PC-9 (cell line): ENCODE measurements around the gene SF3A1. TPM values are rescaled to one million over a fixed set of nuclear protein-coding genes. Genes with fewer than 3 reads are reported as not detected.

Experiments
- BruUV-seq: library from RNA; stranded (reverse); fragments of 400-500 nt; replicated peaks from 2 replicates; lab custom pipeline; 2021; lab: Mats Ljungman, UMichigan
- CTCF ChIA-PET: fragments of 300-600 bp; sonication (Branson Sonifier 250); formaldehyde crosslinking; loops from one replicate; lab custom pipeline; 2022; ENCODE audit warnings: antibody characterized with exemption; lab: Charles Lee
- POLR2A ChIA-PET: fragments of 300-600 bp; sonication (Branson Sonifier 250); formaldehyde crosslinking; loops from one replicate; lab custom pipeline; 2022; ENCODE audit warnings: antibody characterized with exemption; ENCODE audit not compliant: unreplicated experiment; lab: Charles Lee
- DNase-seq, 2 experiments: peaks; one replicate each; pipeline versions ENCODE4 v3.0.0 to v3.0.0-alpha.2; 2015 to 2022; ENCODE audit warnings: mixed read lengths in 1 of 2
- H2AFZ ChIP-seq: fragments of 200-600 bp; sonication (generic); 2 replicates; pipeline ENCODE4 v1.8.1; 2017; ENCODE audit warnings: antibody characterized with exemption
- H3F3A ChIP-seq: fragments of 200-600 bp; sonication (generic); 2 replicates; pipeline ENCODE4 v1.8.1; 2017; ENCODE audit warnings: antibody characterized with exemption, mild to moderate bottlenecking, low read depth; ENCODE audit not compliant: insufficient read depth
- H3K27ac ChIP-seq: fragments of 200-600 bp; sonication (generic); 2 replicates; pipeline ENCODE4 v1.6.1; 2016; ENCODE audit warnings: mixed run types
- H3K27me3 ChIP-seq: fragments of 200-600 bp; sonication (generic); 2 replicates; pipeline ENCODE4 v1.6.1; 2016; ENCODE audit warnings: low read depth, mixed run types; ENCODE audit not compliant: insufficient read depth
- H3K36me3 ChIP-seq: fragments of 200-600 bp; sonication (generic); 2 replicates; pipeline ENCODE4 v1.6.1; 2016; ENCODE audit warnings: low read depth, mixed run types
- H3K4me1 ChIP-seq: fragments of 200-600 bp; sonication (generic); replicated peaks from 2 replicates; pipeline ENCODE4 v1.6.1; 2016; ENCODE audit warnings: mixed run types; ENCODE audit not compliant: insufficient read depth
- H3K4me2 ChIP-seq: fragments of 200-600 bp; sonication (generic); 2 replicates; pipeline ENCODE4 v1.6.1; 2017; ENCODE audit warnings: mixed run types
- H3K4me3 ChIP-seq: fragments of 200-600 bp; sonication (generic); 2 replicates; pipeline ENCODE4 v1.6.1; 2016; ENCODE audit warnings: mixed run types
- H3K79me2 ChIP-seq: fragments of 200-600 bp; sonication (generic); 2 replicates; pipeline ENCODE4 v1.6.1; 2017; ENCODE audit warnings: low read depth, mixed run types
- H3K9me2 ChIP-seq: fragments of 200-600 bp; sonication (generic); 2 replicates; pipeline ENCODE4 v1.8.1; 2017; ENCODE audit warnings: mild to moderate bottlenecking; ENCODE audit not compliant: insufficient read depth
- H3K9me3 ChIP-seq: fragments of 200-600 bp; sonication (generic); 2 replicates; pipeline ENCODE4 v1.8.1; 2016; ENCODE audit warnings: low read depth; ENCODE audit not compliant: insufficient read depth
- H4K20me1 ChIP-seq: fragments of 200-600 bp; sonication (generic); 2 replicates; pipeline ENCODE4 v1.8.1; 2017; ENCODE audit not compliant: insufficient read depth
- EZH2 ChIP-seq: fragments of 200-600 bp; sonication (generic); IDR thresholded peaks from 2 replicates; pipeline ENCODE4 v1.8.0; 2017; ENCODE audit warnings: antibody characterized with exemption, low read depth
- intact Hi-C: fragments of 100-400 bp; cut with micrococcal nuclease; formaldehyde crosslinking; loops from one replicate; pipeline ENCODE4 v1.10.0; 2022; ENCODE audit not compliant: unreplicated experiment
- total RNA-seq: library from RNA; stranded (reverse); gene quantifications from 2 replicates; pipeline ENCODE4 v1.2.3, GENCODE V29; 2021
- TF ChIP-seq, protein P1 (sequence below): fragments of 200-600 bp; sonication (generic); conservative IDR thresholded peaks from 2 replicates; pipeline ENCODE4 v1.6.1; 2017; ENCODE audit warnings: mixed run types, antibody characterized with exemption, mild to moderate bottlenecking, moderate library complexity

SF3A1 gene
- total RNA-seq, 1 experiment from 2014 or later: 189 TPM

DNA sequence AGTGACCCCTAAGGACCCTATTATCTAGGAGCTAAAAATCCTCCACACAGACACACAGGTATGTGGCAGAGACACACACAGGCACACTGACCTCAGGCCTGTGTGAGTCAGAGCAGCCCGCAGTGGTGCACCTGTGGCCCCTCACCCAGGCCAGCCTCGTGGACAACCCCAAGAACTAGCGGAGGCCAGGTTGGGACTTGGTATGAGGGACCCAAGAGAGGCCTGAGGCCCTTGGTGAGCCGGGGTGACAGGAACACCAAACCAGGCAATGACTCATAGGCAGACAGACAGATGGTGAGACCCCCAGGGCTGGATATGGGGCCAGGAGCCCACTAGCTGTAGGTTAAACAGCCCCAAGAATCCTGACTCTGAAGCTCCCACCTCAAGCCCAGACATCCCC lies 73.4 kb downstream of the SF3A1 start:
- ChIA-PET CTCF (no interaction called here), POLR2A (no interaction called here)
- BruUV-seq: no TSS peak
- no peaks in the 10 kb centered on the region for H3K27me3 ChIP-seq
- H3K4me2 ChIP-seq: no peak overlapping the region
- no peaks in the 10 kb centered on the region for H3K9me2 ChIP-seq
- no peaks in the 10 kb centered on the region for H4K20me1 ChIP-seq
- no peak for DNase-seq
- H3K36me3 ChIP-seq: no peaks in the 10 kb centered on the region
- intact Hi-C loops: no loop called here
- no peaks in the 10 kb centered on the region for H3K9me3 ChIP-seq
- H2AFZ ChIP-seq: no peak overlapping the region
- no peaks in the 10 kb centered on the region for H3K79me2 ChIP-seq
- peaks cover 4% of the 10 kb centered on the region for H3K4me1 ChIP-seq
- no peak for TF ChIP-seq EZH2
- TF ChIP-seq, protein P1, sequence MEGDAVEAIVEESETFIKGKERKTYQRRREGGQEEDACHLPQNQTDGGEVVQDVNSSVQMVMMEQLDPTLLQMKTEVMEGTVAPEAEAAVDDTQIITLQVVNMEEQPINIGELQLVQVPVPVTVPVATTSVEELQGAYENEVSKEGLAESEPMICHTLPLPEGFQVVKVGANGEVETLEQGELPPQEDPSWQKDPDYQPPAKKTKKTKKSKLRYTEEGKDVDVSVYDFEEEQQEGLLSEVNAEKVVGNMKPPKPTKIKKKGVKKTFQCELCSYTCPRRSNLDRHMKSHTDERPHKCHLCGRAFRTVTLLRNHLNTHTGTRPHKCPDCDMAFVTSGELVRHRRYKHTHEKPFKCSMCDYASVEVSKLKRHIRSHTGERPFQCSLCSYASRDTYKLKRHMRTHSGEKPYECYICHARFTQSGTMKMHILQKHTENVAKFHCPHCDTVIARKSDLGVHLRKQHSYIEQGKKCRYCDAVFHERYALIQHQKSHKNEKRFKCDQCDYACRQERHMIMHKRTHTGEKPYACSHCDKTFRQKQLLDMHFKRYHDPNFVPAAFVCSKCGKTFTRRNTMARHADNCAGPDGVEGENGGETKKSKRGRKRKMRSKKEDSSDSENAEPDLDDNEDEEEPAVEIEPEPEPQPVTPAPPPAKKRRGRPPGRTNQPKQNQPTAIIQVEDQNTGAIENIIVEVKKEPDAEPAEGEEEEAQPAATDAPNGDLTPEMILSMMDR: no peak
- peaks cover 17% of the 10 kb centered on the region for H3F3A ChIP-seq
- no peak overlapping the region for H3K27ac ChIP-seq
- H3K4me3 ChIP-seq: no peak overlapping the region

DNA sequence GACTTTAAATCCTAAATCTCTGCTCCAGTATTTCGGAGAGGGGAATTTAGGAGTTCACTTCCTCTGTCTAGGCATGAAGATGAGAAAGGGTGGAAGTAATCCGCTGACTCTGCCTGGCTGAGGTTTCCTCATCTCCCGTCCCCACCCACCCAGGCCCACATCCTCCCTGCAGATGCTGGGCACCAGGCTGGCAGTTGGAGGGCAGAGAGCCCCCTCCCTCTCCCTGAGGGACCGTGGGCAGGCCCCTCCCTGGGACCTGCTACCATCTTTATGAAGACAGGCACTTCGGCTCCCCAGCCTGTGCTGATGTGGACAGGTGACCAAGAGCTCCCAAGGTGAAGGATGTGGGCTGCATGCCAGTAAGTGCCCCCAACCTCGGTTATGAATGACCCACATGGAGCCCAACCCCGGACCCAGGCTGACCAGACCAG lies 74.1 kb downstream of the SF3A1 start:
- POLR2A ChIA-PET: interaction anchor here (0.5 kb wide), 1 partner anchor 130 kb away, joined by 3 read pairs; no protein-coding TSS in a partner anchor
- no TSS peak for BruUV-seq
- H2AFZ ChIP-seq: no peak overlapping the region
- TF ChIP-seq, protein P1: no peak
- TF ChIP-seq EZH2: no peak
- H3K4me2 ChIP-seq: no peak overlapping the region
- no peaks in the 10 kb centered on the region for H4K20me1 ChIP-seq
- intact Hi-C loops: no loop called here
- DNase-seq: no peak
- no peak overlapping the region for H3K27ac ChIP-seq
- H3K79me2 ChIP-seq: no peaks in the 10 kb centered on the region
- no peaks in the 10 kb centered on the region for H3K9me2 ChIP-seq
- H3F3A ChIP-seq: peaks cover 12% of the 10 kb centered on the region
- H3K4me1 ChIP-seq: no peaks in the 10 kb centered on the region
- CTCF ChIA-PET: no interaction called here
- no peaks in the 10 kb centered on the region for H3K27me3 ChIP-seq
- no peaks in the 10 kb centered on the region for H3K36me3 ChIP-seq
- H3K4me3 ChIP-seq: no peak overlapping the region
- no peaks in the 10 kb centered on the region for H3K9me3 ChIP-seq

Other genes starting within 250 kb of the SF3A1 start
- 17.2 and 17.4 TPM in 2 replicates for gene LIF, start 110.1 kb downstream of the SF3A1 start, total RNA-seq
- gene OSM, start 90.0 kb downstream of the SF3A1 start, total RNA-seq: not detected in 2 replicates
- gene CASTOR1, start 67.4 kb downstream of the SF3A1 start, total RNA-seq: 10.6 and 11.1 TPM in 2 replicates
- gene TBC1D10A, start 30.0 kb downstream of the SF3A1 start, total RNA-seq: 24.3 and 26.2 TPM in 2 replicates
- gene CCDC157, start 113 bp upstream of the SF3A1 start, total RNA-seq: 6.2 and 6.8 TPM in 2 replicates
- 24.0 and 33.8 TPM in 2 replicates for gene RNF215, start 30.5 kb upstream of the SF3A1 start, total RNA-seq
- gene SEC14L2, start 40.1 kb upstream of the SF3A1 start, total RNA-seq: 51.3 and 60.8 TPM in 2 replicates
- 18.5 and 21.9 TPM in 2 replicates for gene MTFP1, start 68.9 kb upstream of the SF3A1 start, total RNA-seq
- not detected in 2 replicates for gene SEC14L3, start 115.1 kb upstream of the SF3A1 start, total RNA-seq
- gene SEC14L4, start 148.8 kb upstream of the SF3A1 start, total RNA-seq: 4.0 and 5.6 TPM in 2 replicates
- 0.31 and 0.33 TPM in 2 replicates for gene SEC14L6, start 189.8 kb upstream of the SF3A1 start, total RNA-seq
- gene GAL3ST1, start 217.8 kb upstream of the SF3A1 start, total RNA-seq: 0.52 TPM in 1 of 2 replicates, not detected in the other
- gene PES1, start 235.0 kb upstream of the SF3A1 start, total RNA-seq: 94.3 and 127 TPM in 2 replicates